SK-N-SH (cell line): ENCODE measurements around the gene CYBA. TPM values are rescaled to one million over a fixed set of nuclear protein-coding genes. Genes with fewer than 3 reads are reported as not detected.

Source experiments
- CTCF ChIA-PET: fragments of 300-600, 350-600 bp; formaldehyde crosslinking; extraction: SDS; loops from one replicate; lab custom pipeline; 2021; lab: Yijun Ruan, JAX
- POLR2A ChIA-PET: fragments of 350-600 bp; sonication (Branson Sonifier 250); formaldehyde crosslinking; extraction: SDS; loops from one replicate; lab custom pipeline; 2020; ENCODE audit warnings: antibody characterized with exemption, inconsistent platforms; lab: Yijun Ruan, JAX
- DNase-seq: peaks from one replicate; pipeline ENCODE4 v3.0.0; 2012
- H2AFZ ChIP-seq: fragments of 200-600 bp; sonication (generic); 2 replicates; pipeline ENCODE4 v1.8.1; 2016; ENCODE audit warnings: antibody characterized with exemption, mild to moderate bottlenecking, low read depth
- H3F3A ChIP-seq: fragments of 200-600 bp; sonication (generic); replicated peaks from 2 replicates; pipeline ENCODE3; 2016; ENCODE audit warnings: antibody characterized with exemption, mild to moderate bottlenecking; ENCODE audit not compliant: insufficient read depth
- H3K27ac ChIP-seq, 2 experiments: fragments of 200-500 bp in 1 of 2; fragments of 200-600 bp in 1 of 2; sonication (Bioruptor generic) in 1 of 2; sonication (generic), shearing (Covaris generic) in 1 of 2; 2 replicates each; pipeline versions ENCODE4 v1.5.1 to v1.6.1; 2014 to 2016; ENCODE audit warnings: low read depth in 2 of 2, inconsistent platforms in 1 of 2, low read length in 1 of 2, mild to moderate bottlenecking in 1 of 2, mixed read lengths in 1 of 2
- H3K27me3 ChIP-seq: fragments of 200-600 bp; sonication (generic), shearing (Covaris generic); 2 replicates; pipeline ENCODE4 v1.6.1; 2016; ENCODE audit warnings: mixed run types; ENCODE audit not compliant: insufficient read depth
- H3K36me3 ChIP-seq, 2 experiments: fragments of 200-500 bp in 1 of 2; fragments of 200-600 bp in 1 of 2; sonication (Bioruptor generic) in 1 of 2; sonication (generic) in 1 of 2; replicated peaks in 1 of 2; 2 replicates each; pipeline versions ENCODE3 to v1.5.1; 2014 to 2016; ENCODE audit warnings: low read length in 1 of 2, mild to moderate bottlenecking in 1 of 2; ENCODE audit not compliant: insufficient read depth in 2 of 2, control insufficient read depth in 1 of 2
- H3K4me1 ChIP-seq, 2 experiments: fragments of 200-500 bp in 1 of 2; fragments of 200-600 bp in 1 of 2; sonication (Bioruptor generic) in 1 of 2; sonication (generic), shearing (Covaris generic) in 1 of 2; 2 replicates each; pipeline versions ENCODE4 v1.5.1 to v1.6.1; 2014 to 2016; ENCODE audit warnings: low read depth in 1 of 2, low read length in 1 of 2, mixed run types in 1 of 2; ENCODE audit not compliant: insufficient read depth in 2 of 2, control insufficient read depth in 1 of 2
- H3K4me2 ChIP-seq: fragments of 200-600 bp; sonication (generic), shearing (Covaris generic); 2 replicates; pipeline ENCODE4 v1.6.1; 2017; ENCODE audit warnings: mixed run types
- H3K4me3 ChIP-seq, 2 experiments: fragments of 200-500 bp in 1 of 2; fragments of 200-600 bp in 1 of 2; sonication (Bioruptor generic) in 1 of 2; sonication (generic), shearing (Covaris generic) in 1 of 2; 2 replicates each; pipeline versions ENCODE4 v1.5.1 to v1.8.1; 2014 to 2016; ENCODE audit warnings: low read depth in 2 of 2, inconsistent platforms in 1 of 2, low read length in 1 of 2, mild to moderate bottlenecking in 1 of 2, mixed read lengths in 1 of 2, moderate library complexity in 1 of 2
- H3K79me2 ChIP-seq: fragments of 200-600 bp; sonication (generic); 2 replicates; pipeline ENCODE4 v1.8.1; 2017; ENCODE audit warnings: mild to moderate bottlenecking; ENCODE audit not compliant: insufficient read depth
- H3K9ac ChIP-seq: fragments of 200-600 bp; sonication (generic); 2 replicates; pipeline ENCODE4 v1.6.1; 2017; ENCODE audit warnings: mixed run types
- H3K9me2 ChIP-seq: fragments of 200-600 bp; sonication (generic); 2 replicates; pipeline ENCODE4 v1.6.1; 2017; ENCODE audit warnings: mixed run types
- H3K9me3 ChIP-seq: fragments of 200-600 bp; sonication (generic); 2 replicates; pipeline ENCODE4 v1.6.1; 2017; ENCODE audit warnings: mixed run types, mild to moderate bottlenecking, moderate library complexity
- H4K20me1 ChIP-seq: fragments of 200-600 bp; sonication (generic); 2 replicates; pipeline ENCODE4 v1.6.1; 2017; ENCODE audit warnings: mild to moderate bottlenecking, mixed run types; ENCODE audit not compliant: insufficient read depth
- CHD2 ChIP-seq: fragments of 150-350 bp; IDR thresholded peaks from 2 replicates; pipeline ENCODE4 v1.6.1; 2018; ENCODE audit warnings: low read length; ENCODE audit not compliant: partially characterized antibody
- ELF1 ChIP-seq: IDR thresholded peaks from 2 replicates; pipeline ENCODE4 v1.4.0; 2012
- EZH2phosphoT487 ChIP-seq: fragments of 200-600 bp; sonication (generic); IDR thresholded peaks from 2 replicates; pipeline ENCODE4 v1.6.1; 2017; ENCODE audit warnings: low read depth, mixed run types, mild to moderate bottlenecking, antibody characterized with exemption, moderate library complexity, borderline replicate concordance
- FOXM1 ChIP-seq: IDR thresholded peaks from 2 replicates; pipeline ENCODE4 v1.4.0; 2012; ENCODE audit warnings: low read depth, mild to moderate bottlenecking
- GATA2 ChIP-seq: sonication (generic); formaldehyde crosslinking; IDR thresholded peaks from 2 replicates; pipeline ENCODE4 v1.5.0; 2020; ENCODE audit warnings: mild to moderate bottlenecking, missing genetic modification reagents
- JUND ChIP-seq: IDR thresholded peaks from 2 replicates; pipeline ENCODE4 v1.4.0; 2012
- MXI1 ChIP-seq: IDR thresholded peaks from 2 replicates; pipeline ENCODE4 v1.6.1; 2012; ENCODE audit warnings: mild to moderate bottlenecking, low read depth, low read length, improper control_type of control experiment
- NFIC ChIP-seq: IDR thresholded peaks from 2 replicates; pipeline ENCODE4 v1.4.0; 2012; ENCODE audit warnings: borderline replicate concordance
- NRF1 ChIP-seq: IDR thresholded peaks from 2 replicates; pipeline ENCODE4 v1.6.1; 2012; ENCODE audit warnings: low read depth, mild to moderate bottlenecking, low read length
- RCOR1 ChIP-seq: fragments of 150-350 bp; IDR thresholded peaks from 2 replicates; pipeline ENCODE4 v1.6.1; 2017; ENCODE audit warnings: antibody characterized with exemption, low read length
- REST ChIP-seq: IDR thresholded peaks from 2 replicates; pipeline ENCODE4 v1.6.1; 2012; ENCODE audit warnings: mild to moderate bottlenecking, low read depth, low read length, moderate library complexity
- RFX5 ChIP-seq: IDR thresholded peaks from 2 replicates; pipeline ENCODE4 v1.6.1; 2012; ENCODE audit warnings: mild to moderate bottlenecking, improper control_type of control experiment, low read length
- USF1 ChIP-seq: IDR thresholded peaks from 2 replicates; pipeline ENCODE4 v1.4.0; 2012; ENCODE audit warnings: low read depth, borderline replicate concordance
- YY1 ChIP-seq: IDR thresholded peaks from 2 replicates; pipeline ENCODE4 v1.4.0; 2012; ENCODE audit warnings: low read depth, mild to moderate bottlenecking
- ZBTB33 ChIP-seq: IDR thresholded peaks from 2 replicates; pipeline ENCODE4 v1.4.0; 2012; ENCODE audit warnings: low read depth, borderline replicate concordance
- WGBS: methylation state at CpG from one replicate; pipeline ENCODE4 v1.1.6; 2017; ENCODE audit warnings: low lambda C conversion rate; 5-methylcytosine and 5-hydroxymethylcytosine counted together
- polyA plus RNA-seq, 3 experiments: library from polyadenylated mRNA; depleted of rRNA; stranded (reverse); fragments of >200 nt; gene quantifications; 2 replicates each; pipeline ENCODE4 v1.2.3, GENCODE V29; 2012
- TF ChIP-seq, protein P1 (sequence below): IDR thresholded peaks from 2 replicates; pipeline ENCODE4 v1.4.0; 2012; ENCODE audit warnings: low read depth

CYBA gene
- polyA plus RNA-seq, 1 of the 3 experiments (the other 2 are of a cell fraction), result 176 TPM

DNA sequence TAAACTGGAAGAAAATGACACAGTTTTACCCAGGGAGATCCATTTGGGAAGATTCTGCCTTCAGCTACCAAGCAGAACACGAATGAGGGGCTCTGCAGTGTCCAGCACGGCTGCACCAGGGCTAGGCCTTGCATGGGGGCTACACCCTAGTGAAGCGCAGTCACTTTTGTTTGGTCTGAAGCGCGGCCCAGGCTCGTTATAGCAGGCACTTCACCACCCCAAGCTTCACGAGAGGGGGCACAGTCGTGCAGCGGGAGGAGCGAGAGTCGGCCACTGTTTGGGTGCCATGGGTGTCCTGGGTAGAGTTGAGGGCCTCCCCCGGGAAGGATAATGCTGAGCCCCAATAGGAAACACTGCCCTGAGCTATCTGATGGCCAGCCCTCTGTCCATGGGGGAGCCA lies 34.1 kb downstream of the CYBA start (continued):
- TF ChIP-seq FOXM1, result no peak
- TF ChIP-seq, protein P1, sequence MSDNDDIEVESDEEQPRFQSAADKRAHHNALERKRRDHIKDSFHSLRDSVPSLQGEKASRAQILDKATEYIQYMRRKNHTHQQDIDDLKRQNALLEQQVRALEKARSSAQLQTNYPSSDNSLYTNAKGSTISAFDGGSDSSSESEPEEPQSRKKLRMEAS, result no peak
- TF ChIP-seq USF1, result no peak
- TF ChIP-seq CHD2, result no peak

- TF ChIP-seq EZH2phosphoT487, result no peak
- no peak for TF ChIP-seq USF1
- TF ChIP-seq NFIC, result no peak
- TF ChIP-seq ELF1, result no peak
- no peak for TF ChIP-seq ZBTB33
- no peak for TF ChIP-seq REST
- TF ChIP-seq, protein P1, result no peak
- no peak for TF ChIP-seq YY1
- no peak for TF ChIP-seq JUND
- no peak for TF ChIP-seq MXI1
- TF ChIP-seq CHD2, result no peak
- TF ChIP-seq RCOR1, result no peak
- no peak for TF ChIP-seq NRF1
- TF ChIP-seq RFX5, result no peak
- no peak for TF ChIP-seq FOXM1
- no peak for TF ChIP-seq GATA2 (CRISPR knock-in tag)
- no peaks in the 10 kb centered on the region for H3K27me3 ChIP-seq
- peaks cover 20% of the 10 kb centered on the region; the same call in 1 of the 2 replicates for H3K79me2 ChIP-seq
- no peaks in the 10 kb centered on the region for H3K9me3 ChIP-seq
- DNase-seq, result no peak
- no peak overlapping the region for H3K27ac ChIP-seq
- H3K9ac ChIP-seq, result no peak overlapping the region
- H3K4me2 ChIP-seq, result no peak overlapping the region
- no peaks in the 10 kb centered on the region for H3K9me2 ChIP-seq
- H3K4me3 ChIP-seq, result no peak overlapping the region
- ChIA-PET POLR2A (no interaction called here), CTCF (no interaction called here)
- peaks cover 13% of the 10 kb centered on the region for H4K20me1 ChIP-seq
- 95% methylated on average over 11 of the region's 13 CpGs for WGBS
- no peaks in the 10 kb centered on the region for H3F3A ChIP-seq
- H3K4me1 ChIP-seq, result no peaks in the 10 kb centered on the region
- no peak overlapping the region for H2AFZ ChIP-seq
- H3K36me3 ChIP-seq, result peaks cover 0 to 27% of the 10 kb centered on the region in 2 experiments
These were observed 34.5 kb downstream of the CYBA start for GRCh38 chr16:88616320-88616719.
